Measurements from ENCODE around the gene CISD1. TPM values are rescaled to one million over a fixed set of nuclear protein-coding genes. Genes with fewer than 3 reads are reported as not detected.
"Not testable (repeated sequence)": the region's sequence is repeated elsewhere in the genome, so short reads cannot be mapped to it uniquely, and the experiment has no call there.

The CISD1 gene
- total RNA-seq (ENCODE audit: low replicate concordance), result 63.8 and 82.9 TPM in 2 replicates

DNA sequence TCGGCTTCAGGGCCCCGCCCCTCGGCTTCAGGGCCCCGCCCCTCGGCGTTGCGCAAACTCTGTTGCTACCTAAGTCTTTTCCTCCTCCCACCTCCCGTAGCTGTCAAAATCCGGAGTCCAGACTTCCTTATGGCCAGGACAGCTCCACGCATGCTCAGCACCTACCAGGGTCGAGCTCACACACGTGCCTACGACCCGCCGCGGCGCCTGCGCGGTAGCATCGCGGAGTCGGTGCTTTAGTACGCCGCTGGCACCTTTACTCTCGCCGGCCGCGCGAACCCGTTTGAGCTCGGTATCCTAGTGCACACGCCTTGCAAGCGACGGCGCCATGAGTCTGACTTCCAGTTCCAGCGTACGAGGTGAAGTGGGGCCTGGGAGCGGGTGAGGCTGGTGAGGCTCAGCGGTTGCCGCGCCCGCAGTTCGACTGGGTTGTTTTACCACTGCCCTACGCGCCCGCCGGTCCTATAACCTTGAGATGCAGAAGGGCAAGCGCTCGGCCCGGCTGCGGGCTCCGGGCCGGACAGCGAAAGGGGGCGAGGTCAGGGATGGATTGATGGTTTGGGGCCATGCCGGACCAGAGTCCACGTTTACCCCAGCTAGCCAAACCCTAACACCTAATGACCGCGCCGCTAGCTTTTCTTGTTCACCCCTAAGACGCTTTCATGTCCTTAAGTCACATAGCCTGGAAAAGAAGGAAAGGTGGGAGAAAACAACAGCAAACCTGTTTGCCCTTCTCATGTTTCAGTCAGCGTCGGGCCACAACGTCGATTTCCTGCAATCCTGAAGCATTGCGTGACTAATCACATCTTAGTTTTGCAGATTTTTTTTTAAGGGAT is at the start of gene CISD1:
Gene CISD1 (plus strand): TSS at position 217 of the 836 bp plus-strand sequence. CDS start 112 bp downstream, at position 329.
- H3K4me3 ChIP-seq (ENCODE audit: low read depth, low read length), result peak within 1 kb of the TSS; percentile 88
- DNase-seq (ENCODE audit: low read depth), result peak; percentile 100
- TF ChIP-seq, protein P1, sequence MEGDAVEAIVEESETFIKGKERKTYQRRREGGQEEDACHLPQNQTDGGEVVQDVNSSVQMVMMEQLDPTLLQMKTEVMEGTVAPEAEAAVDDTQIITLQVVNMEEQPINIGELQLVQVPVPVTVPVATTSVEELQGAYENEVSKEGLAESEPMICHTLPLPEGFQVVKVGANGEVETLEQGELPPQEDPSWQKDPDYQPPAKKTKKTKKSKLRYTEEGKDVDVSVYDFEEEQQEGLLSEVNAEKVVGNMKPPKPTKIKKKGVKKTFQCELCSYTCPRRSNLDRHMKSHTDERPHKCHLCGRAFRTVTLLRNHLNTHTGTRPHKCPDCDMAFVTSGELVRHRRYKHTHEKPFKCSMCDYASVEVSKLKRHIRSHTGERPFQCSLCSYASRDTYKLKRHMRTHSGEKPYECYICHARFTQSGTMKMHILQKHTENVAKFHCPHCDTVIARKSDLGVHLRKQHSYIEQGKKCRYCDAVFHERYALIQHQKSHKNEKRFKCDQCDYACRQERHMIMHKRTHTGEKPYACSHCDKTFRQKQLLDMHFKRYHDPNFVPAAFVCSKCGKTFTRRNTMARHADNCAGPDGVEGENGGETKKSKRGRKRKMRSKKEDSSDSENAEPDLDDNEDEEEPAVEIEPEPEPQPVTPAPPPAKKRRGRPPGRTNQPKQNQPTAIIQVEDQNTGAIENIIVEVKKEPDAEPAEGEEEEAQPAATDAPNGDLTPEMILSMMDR (IDR thresholded peaks at IDR 0.05; ENCODE audit: insufficient read depth, low read length), result no peak

DNA sequence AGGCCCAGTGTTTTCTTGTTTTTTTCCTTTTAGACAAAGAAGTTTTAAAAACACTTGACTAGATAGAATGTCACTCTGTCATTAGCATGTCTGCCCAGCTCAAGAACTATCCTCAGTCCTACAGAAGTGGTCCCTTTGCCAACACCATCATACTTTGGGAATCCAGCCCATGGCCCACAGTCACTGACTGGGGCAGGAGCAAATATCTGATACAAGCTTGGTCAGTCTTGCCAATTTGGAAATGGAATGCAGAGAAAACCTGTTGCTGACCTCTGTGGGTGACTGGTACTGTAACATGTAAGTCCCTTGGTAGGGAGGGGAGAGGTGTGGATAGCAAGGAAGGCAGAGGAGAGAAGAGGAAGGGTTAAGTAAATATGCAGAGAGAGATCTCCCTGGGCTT is 49.1 kb upstream of the CISD1 start:
- peak; percentile 22 for DNase-seq (ENCODE audit: low read depth)
- H3K4me3 ChIP-seq (ENCODE audit: low read depth, low read length), result no peak overlapping the region

DNA sequence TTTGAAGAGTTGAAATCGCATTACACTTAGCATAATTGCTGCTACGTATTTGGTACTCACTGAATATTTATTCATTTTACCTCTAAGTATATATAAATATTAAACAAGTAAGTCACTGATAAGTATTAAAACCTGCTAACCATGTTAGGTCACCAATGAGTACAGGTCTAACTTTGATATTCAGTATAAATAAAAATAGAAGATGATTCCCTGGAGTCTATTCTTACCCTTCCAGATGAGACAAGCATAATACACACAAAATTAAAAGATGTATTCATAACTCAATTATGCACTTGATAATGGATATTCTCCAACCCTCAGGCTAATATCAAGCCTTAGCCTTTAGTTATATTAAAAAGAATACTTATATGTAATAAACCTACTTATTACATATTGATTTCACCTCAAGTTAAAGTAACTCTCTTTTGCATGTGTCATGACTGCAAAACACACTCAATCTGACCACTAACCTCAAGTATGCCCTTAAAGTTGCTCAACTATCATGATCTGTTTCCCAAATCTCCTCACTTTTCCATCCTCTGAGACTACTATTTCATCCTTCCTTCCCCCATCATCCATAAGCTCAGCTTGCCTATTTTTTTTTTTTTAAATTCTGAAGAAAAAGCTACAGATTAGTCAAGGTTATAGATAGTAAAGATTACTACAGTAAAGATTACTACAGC is 48.1 kb upstream of the CISD1 start:
- peak; percentile 60 for DNase-seq (ENCODE audit: low read depth)
- TF ChIP-seq, protein P1 (IDR thresholded peaks at IDR 0.05; ENCODE audit: insufficient read depth, low read length), result no peak
- no peak overlapping the region for H3K4me3 ChIP-seq (ENCODE audit: low read depth, low read length)

More for the DNA sequence above, 49.1 kb upstream of the CISD1 start:
- TF ChIP-seq, protein P1 (IDR thresholded peaks at IDR 0.05; ENCODE audit: insufficient read depth, low read length), result no peak

DNA sequence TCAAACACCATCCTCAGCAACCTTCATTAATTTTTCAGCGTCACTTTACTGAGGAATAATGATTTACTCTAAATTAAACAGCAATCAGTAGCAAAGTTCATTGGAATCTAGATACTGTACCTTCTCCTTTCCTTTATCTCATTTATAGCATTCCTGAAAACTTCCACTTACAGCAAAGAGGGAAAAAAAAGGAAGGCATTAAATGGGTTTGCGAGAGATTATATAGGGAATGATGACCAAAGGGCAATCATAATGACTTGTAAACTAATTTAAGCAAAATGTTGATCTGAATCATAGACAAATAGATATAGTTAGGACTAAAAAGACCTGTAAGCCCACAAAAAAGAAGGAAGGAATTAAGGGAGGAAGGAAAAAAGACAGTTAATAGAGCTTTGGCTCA is 43.3 kb upstream of the CISD1 start:
- TF ChIP-seq, protein P1 (IDR thresholded peaks at IDR 0.05; ENCODE audit: insufficient read depth, low read length), result no peak
- H3K4me3 ChIP-seq (ENCODE audit: low read depth, low read length), result no peak overlapping the region
- no peak for DNase-seq (ENCODE audit: low read depth)

DNA sequence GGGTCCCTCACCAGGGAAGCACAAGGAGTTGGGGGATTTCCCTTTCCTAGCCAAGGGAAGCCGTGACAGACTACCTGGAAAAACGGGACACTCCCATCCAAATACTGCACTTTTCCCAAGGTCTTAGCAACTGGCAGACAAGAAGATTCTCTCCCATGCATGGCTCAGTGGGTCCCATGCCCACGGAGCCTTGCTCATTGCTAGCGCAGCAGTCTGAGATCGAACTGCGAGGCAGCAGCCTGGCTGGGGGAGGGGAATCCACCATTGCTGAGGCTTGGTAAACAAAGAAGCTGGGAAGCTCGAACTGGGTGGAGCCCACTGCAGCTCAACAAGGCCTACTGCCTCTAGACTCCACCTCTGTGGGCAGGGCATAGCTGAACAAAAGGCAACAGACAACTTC is 39.1 kb upstream of the CISD1 start:
- H3K4me3 ChIP-seq (ENCODE audit: low read depth, low read length); DNase-seq (ENCODE audit: low read depth): not testable (repeated sequence)

DNA sequence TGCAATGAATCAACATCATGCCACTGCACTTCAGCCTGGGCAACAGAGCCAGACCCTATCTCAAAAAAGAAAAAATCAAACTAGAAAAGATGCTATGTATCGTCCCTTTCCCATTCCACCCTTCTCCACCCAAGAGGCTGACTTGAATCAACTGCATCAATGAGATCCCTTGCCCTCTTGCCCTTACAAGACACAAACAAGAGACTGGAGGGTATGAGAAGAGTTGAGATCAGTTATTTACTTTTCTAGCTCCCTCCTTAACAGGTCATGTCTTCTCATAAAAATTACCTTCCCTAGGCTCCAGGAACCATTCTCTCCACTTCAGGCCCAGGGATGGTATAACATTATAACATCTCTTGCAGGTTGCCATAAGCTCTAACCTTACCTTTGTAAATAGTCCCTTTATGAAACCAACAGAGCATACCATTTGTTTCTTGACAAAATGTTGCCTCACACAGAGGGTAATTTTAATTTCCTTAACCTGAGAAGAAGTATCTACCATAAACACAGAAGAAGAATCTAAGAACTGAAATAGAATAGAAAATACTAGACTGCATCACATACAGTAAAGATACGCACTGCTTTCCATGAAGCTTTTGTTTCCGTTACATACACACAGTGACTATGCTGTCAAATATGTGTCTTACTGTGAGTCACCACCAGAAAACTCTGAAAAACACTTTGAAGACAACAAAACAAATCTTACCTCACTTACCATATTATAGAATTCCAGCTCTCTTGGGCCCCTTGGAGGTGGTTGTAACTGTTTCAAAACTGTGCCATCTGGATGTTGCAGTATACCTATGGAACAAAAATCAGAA is 31.7 kb upstream of the CISD1 start:
- TF ChIP-seq, protein P1 (IDR thresholded peaks at IDR 0.05; ENCODE audit: insufficient read depth, low read length), result no peak
- DNase-seq (ENCODE audit: low read depth), result peak; percentile 90
- no peak overlapping the region for H3K4me3 ChIP-seq (ENCODE audit: low read depth, low read length)

All from fibroblast of the aortic adventitia (primary cell).